HG03135 (cell line): ENCODE measurements around the gene ARID3C.

Experiments
- ATAC-seq: cut with Tn5 transposase; IDR thresholded peaks from one replicate; pipeline ENCODE4 v1.9.1; 2021; ENCODE audit warnings: mild to moderate bottlenecking, moderate library complexity; ENCODE audit not compliant: unreplicated experiment

Gene ARID3C

GRCh38 chr9:34630402-34631154 lies 1.7 kb upstream of the ARID3C start:
- no peak for ATAC-seq

GRCh38 chr9:34629491-34629808 lies 584 bp upstream of the ARID3C start:
- no peak for ATAC-seq

GRCh38 chr9:34627716-34628655 lies 880 bp downstream of the ARID3C start:
- ATAC-seq: no peak

GRCh38 chr9:34625186-34625486 lies 3.7 kb downstream of the ARID3C start:
- ATAC-seq: no peak

GRCh38 chr9:34624475-34625185 lies 4.2 kb downstream of the ARID3C start:
- ATAC-seq: no peak

- ATAC-seq: no peak
These were observed 5.3 kb downstream of the ARID3C start for GRCh38 chr9:34623374-34624235.

GRCh38 chr9:34620061-34620994 lies 8.5 kb downstream of the ARID3C start, which contains the start of gene DCTN3:
DCTN3 (minus strand) TSS chr9:34620495; CDS start chr9:34620464, 31 bp downstream.
- peak; percentile 96 for ATAC-seq

GRCh38 chr9:34615132-34615531 lies 13.7 kb downstream of the ARID3C start:
- ATAC-seq: no peak

- ATAC-seq: peak; percentile 41
These were observed 16.0 kb downstream of the ARID3C start for GRCh38 chr9:34612788-34613390.

GRCh38 chr9:34611811-34612787 lies 16.8 kb downstream of the ARID3C start, which contains the start of gene RPP25L:
RPP25L (minus strand) TSS chr9:34612097; CDS start chr9:34611296, 801 bp downstream.
- ATAC-seq: peak; percentile 76

GRCh38 chr9:34611251-34611810 lies 17.5 kb downstream of the ARID3C start:
- ATAC-seq: no peak

GRCh38 chr9:34610434-34611206 lies 18.2 kb downstream of the ARID3C start:
- ATAC-seq: no peak

GRCh38 chr9:34607331-34607730 lies 21.5 kb downstream of the ARID3C start:
- ATAC-seq: no peak

- ATAC-seq: no peak
These were observed 22.0 kb downstream of the ARID3C start for GRCh38 chr9:34606905-34607304.

GRCh38 chr9:34606190-34606589 lies 22.7 kb downstream of the ARID3C start:
- ATAC-seq: no peak

- peak; percentile 64 for ATAC-seq
These were observed 25.1 kb downstream of the ARID3C start for GRCh38 chr9:34603610-34604231.
